ENCODE data around the gene GNG13.

GNG13 gene

GRCh38 chr16:793414-793813 lies 7.1 kb downstream of the GNG13 start:
- no peak for DNase-seq

GRCh38 chr16:792221-792995 lies 8.1 kb downstream of the GNG13 start:
- DNase-seq: no peak

- DNase-seq: no peak
These were observed 9.4 kb downstream of the GNG13 start for GRCh38 chr16:791131-791530.

- DNase-seq: no peak
These were observed 10.4 kb downstream of the GNG13 start for GRCh38 chr16:790086-790485.

GRCh38 chr16:789191-789850 lies 11.2 kb downstream of the GNG13 start:
- no peak for DNase-seq

GRCh38 chr16:788399-789126 lies 12.0 kb downstream of the GNG13 start, which contains the start of gene CHTF18:
Gene CHTF18, plus strand, starts transcription at chr16:788620. Its CDS starts 65 bp downstream, at chr16:788685.
- peak; percentile 93 for DNase-seq

GRCh38 chr16:787978-788398 lies 12.5 kb downstream of the GNG13 start, which contains the start of gene RPUSD1:
Gene RPUSD1, minus strand, starts transcription at chr16:788381. Its CDS starts 644 bp downstream, at chr16:787737.
- DNase-seq: no peak

- no peak for DNase-seq
These were observed 13.1 kb downstream of the GNG13 start for GRCh38 chr16:787321-787966.

- DNase-seq: no peak
These were observed 14.7 kb downstream of the GNG13 start for GRCh38 chr16:785563-786535.

GRCh38 chr16:784431-784830 lies 16.1 kb downstream of the GNG13 start:
- DNase-seq: no peak

- DNase-seq: no peak
These were observed 17.0 kb downstream of the GNG13 start for GRCh38 chr16:783404-784161.

GRCh38 chr16:782766-783403 lies 17.6 kb downstream of the GNG13 start:
- no peak for DNase-seq

GRCh38 chr16:782258-782657 lies 18.3 kb downstream of the GNG13 start:
- DNase-seq: no peak

GRCh38 chr16:781346-782010 lies 19.1 kb downstream of the GNG13 start:
- no peak for DNase-seq

- no peak for DNase-seq
These were observed 20.2 kb downstream of the GNG13 start for GRCh38 chr16:780296-780695.

- no peak for DNase-seq
These were observed 21.0 kb downstream of the GNG13 start for GRCh38 chr16:779561-779960.

GRCh38 chr16:778909-779527 lies 21.5 kb downstream of the GNG13 start:
- DNase-seq: no peak

- no peak for DNase-seq
These were observed 22.1 kb downstream of the GNG13 start for GRCh38 chr16:778447-778846.

GRCh38 chr16:777826-778225 lies 22.7 kb downstream of the GNG13 start:
- no peak for DNase-seq
